Right ventricle myocardium superior (tissue), 1 donor: ENCODE results near the gene SDCBP2. TPM values are rescaled to one million over a fixed set of nuclear protein-coding genes. Genes with fewer than 3 reads are reported as not detected.
"Not testable (repeated sequence)": the region's sequence is repeated elsewhere in the genome, so short reads cannot be mapped to it uniquely, and the experiment has no call there.

ENCODE experiments used
- ATAC-seq: fragments of 200-7000 bp; cut with Tn5 transposase; one replicate; pipeline ENCODE4 v1.9.1; 2020; ENCODE audit warnings: mild to moderate bottlenecking; ENCODE audit not compliant: poor library complexity
- DNase-seq: peaks from one replicate; pipeline ENCODE4 v3.0.0-alpha.2; 2020
- intact Hi-C: fragments of 100-400 bp; cut with DNase I; formaldehyde crosslinking; loops from one replicate; pipeline ENCODE4 v1.11.2; 2022
- total RNA-seq: library from RNA; stranded (reverse); fragmentation: NEBNext Ultra II Directional; extraction: Animal tissue kit (Norgen Biotek cat#: 25700); gene quantifications from one replicate; pipeline ENCODE4 v1.2.1, GENCODE V29; 2021
- donor health status: DM: no; HTN: yes; CAD: no; lungs with severe emphysema.

The SDCBP2 gene
- total RNA-seq, 1 donor from 2014 or later = 2.5 TPM

DNA sequence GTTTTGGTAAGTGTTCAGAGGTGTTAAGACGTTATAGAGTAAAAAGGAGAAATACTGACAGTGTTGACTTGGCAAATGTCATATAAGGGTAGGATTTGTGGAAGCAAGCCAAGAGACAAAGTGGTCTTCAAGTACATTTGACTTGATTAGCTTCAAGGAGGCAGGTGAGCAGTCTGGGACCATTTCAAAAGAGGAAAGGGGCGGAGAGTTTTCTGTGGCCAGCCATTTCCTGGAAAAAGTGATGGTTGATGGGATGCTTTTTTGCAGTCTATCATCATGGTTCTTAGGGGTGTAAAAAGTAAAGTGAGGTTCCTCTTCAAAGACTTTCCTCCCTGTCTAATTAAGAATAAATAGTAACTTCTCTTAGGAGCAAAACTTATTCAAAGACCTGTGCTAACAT lies 35.2 kb upstream of the SDCBP2 start:
- DNase-seq = no peak
- ATAC-seq = no peak
- intact Hi-C loops = no loop called here

DNA sequence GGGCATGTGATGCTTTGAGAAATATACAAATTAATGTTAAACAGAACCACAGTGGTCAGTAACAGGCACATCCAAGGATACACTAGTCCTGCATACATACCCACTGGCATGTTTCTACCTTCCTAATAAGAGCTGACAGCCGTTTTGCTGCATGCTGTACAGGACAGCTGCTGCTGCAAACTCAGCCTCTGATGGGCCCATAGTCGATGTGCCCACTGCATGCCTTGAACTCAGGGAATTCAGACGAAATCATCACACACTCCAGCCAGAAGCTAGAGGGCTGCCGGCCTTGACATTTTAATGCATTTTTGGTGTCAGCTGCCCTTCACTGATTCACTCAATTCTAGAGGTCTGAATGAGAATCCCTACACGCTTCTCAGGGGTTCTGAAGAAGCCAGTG lies 34.6 kb upstream of the SDCBP2 start:
- DNase-seq (no peak), ATAC-seq (no peak)
- intact Hi-C loops = no loop called here

DNA sequence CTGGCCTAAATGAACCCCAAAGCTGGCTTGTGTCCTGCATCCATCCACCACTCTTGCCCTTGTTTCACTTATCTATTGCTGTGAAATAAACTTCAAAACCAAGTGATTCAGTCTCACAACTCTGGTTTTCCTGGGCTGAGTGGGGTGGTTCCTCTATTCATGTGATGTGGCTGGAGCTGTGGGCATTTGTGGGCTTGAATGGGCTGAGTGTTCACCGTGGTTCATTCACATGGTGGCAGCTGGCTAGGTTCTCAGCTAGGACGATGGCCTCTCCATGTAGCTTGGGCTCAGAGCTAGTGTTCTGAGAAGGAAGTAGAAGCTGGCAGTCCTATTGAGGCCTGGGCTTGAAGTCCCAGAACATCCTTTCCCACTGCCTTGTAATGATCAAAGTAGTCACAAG lies 33.5 kb upstream of the SDCBP2 start:
- ATAC-seq (no peak), DNase-seq (no peak)
- intact Hi-C loops = no loop called here

DNA sequence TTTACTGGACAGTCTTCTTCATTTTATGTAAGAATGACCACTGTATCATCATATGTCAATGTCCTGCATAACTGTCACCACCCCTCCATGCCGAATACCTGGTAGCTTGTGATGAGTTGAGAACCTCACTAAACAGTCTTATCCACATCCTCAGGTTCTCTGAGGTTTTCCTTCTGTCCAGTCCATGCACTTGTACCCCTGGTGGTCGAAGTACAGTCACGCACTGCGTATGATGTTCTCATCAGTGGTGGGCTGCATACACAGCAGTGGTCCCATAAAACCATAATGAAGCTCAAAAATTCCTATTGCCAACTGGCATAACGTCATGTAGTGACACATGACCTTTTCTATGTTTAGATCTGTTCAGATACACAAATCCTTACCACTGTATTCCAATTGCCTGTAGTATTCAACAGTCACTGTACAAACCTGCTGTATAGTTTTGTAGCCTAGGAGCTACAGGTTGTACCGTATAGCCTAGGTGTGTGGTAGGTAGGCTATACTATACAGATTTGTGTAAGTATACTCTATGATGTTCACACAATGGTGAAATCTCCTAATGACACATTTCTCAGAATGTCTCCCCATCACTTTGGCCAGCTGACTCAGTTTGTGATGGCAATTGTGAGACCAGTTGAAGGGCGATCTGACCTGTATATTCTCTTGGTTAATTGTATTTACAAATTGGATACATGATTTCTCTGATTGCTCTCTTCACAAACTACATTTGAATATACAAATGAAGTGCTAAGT lies 31.3 kb upstream of the SDCBP2 start:
- no peak for ATAC-seq
- intact Hi-C loops = no loop called here

DNA sequence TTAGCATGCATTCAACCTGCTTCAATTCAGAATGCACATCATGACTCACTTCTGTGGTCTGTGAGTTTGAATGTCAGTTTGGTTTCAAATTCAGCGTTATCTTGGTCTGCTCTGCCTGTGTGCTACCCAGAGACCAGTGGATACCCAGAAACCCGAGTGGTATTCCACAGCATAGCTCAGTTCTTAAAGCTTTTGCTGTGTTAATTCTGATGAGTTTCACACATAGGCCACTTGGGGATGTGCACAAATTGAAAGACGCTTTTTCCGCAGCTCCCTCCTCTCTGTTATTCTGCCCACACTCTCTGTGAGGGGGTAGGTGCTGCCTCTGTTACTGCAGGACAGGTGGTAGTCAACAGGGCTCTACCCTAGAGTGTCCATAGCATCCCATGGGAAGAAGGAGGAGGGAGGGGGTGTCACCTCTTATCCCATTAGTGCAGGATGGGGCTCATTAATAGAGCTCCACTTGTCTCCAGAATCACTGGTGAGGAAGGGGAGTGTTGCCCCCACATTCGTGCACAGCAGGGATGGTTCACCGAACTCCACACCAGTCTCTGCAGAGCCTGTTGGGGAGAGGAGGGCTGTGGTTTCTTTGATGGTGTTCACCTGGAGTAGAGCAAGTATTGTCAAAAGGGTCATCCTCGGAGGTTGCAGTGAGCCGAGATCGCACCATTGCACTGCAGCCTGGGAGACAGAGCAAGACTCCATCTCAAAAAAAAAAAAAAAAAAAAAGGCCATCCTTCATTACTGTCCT lies 29.2 kb upstream of the SDCBP2 start:
- intact Hi-C loops = no loop called here
- DNase-seq (no peak), ATAC-seq (no peak)

More for the DNA sequence above, 31.3 kb upstream of the SDCBP2 start:
- DNase-seq = no peak

DNA sequence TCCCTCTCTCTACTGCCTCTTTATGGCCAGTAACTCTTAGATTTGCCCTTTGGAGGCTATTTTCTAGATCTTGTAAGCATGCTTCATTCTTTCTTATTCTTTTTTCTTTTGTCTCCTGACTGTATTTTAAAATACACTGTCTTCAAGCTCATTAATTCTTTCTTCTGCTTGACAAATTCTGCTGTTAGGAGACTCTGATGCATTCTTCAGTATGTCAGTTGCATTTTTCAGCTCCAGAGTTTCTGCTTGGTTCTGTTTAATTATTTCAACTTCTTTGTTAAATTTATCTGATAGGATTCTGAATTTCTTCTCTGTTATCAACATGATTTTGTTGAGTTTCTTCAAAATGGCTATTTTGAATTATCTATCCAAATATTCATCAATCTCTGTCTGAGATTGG lies 25.0 kb upstream of the SDCBP2 start:
- ATAC-seq (no peak), DNase-seq (no peak)
- intact Hi-C loops = no loop called here

DNA sequence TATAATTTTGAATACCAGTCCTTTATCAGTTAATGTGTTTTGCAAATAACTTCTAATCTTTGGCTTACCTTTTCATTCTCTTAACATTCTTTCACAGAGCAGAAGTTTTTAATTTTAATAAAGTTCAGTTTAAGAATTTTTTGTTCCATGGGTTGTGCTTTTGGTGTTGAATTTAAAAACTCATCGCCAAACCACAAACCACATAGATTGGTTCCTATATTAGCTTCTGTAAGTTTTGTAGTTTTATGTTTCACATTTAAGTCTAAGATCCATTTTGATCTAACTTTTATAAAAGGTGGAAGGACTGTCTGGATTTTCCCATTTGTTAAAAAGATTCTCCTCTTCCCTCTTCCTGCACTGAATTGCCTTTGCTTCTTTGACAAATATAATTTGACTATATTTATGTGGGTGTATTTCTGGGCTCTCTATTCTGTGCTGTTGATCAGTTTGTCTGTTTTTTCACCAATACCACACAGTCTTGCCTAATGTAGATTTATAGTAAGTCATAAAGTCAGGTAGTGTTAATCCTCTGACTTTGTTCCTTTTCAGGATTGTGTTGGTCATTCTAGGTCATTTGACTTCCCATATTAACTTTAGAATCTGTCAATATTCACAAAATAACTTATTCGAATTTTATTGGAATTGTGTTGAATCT lies 17.5 kb upstream of the SDCBP2 start:
- DNase-seq = no peak
- ATAC-seq = no peak
- intact Hi-C loops = no loop called here

DNA sequence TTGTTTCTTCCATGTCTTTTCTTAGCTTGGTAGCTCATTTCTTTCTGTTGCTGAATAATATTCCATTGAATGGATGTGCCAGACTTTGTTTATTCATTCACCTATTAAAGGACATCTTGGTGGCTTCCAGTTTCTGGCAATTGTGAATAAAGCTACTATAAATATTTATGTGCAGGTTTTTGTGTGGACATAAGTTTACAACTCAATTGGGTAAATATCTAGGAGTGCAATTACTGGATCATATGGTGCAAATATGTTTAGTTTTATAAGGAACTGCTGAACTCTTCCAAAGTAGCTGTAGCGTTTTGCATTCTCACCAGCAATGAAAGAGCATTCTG lies 16.8 kb upstream of the SDCBP2 start:
- ATAC-seq (no peak), DNase-seq (no peak)
- intact Hi-C loops = no loop called here

DNA sequence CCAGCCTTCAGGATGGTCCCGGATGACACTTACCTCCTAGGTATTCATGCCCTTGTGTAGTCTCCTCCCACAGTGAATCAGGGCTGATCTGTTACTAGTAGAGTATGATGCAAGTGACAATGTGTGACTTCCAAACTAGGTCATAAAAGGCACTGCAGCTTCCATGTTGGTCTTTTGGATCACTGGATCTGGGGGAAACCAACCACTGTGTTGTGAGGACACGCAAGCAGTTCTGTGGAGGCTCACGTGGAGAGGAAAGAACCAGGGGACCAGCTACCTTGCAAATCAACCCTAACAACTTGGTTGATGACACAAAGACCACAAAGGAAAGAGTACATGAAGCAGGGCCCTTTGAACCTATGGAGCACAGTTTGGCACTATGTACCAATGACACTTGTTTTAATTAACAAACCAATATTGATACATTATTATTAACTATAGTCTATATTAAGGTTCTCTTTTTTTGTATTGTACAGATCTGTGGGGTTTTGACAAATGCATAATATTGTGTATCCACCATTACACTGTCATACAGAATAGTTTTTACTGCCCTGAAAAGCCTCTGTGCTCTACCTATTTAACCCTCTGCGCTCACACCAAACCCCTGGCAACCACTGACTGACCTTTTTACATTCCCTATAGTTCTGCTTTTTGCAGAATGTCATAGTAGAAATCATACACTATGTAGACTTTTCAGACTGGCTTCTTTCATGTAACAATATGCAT lies 16.3 kb upstream of the SDCBP2 start:
- intact Hi-C loops = no loop called here
- no peak for DNase-seq

DNA sequence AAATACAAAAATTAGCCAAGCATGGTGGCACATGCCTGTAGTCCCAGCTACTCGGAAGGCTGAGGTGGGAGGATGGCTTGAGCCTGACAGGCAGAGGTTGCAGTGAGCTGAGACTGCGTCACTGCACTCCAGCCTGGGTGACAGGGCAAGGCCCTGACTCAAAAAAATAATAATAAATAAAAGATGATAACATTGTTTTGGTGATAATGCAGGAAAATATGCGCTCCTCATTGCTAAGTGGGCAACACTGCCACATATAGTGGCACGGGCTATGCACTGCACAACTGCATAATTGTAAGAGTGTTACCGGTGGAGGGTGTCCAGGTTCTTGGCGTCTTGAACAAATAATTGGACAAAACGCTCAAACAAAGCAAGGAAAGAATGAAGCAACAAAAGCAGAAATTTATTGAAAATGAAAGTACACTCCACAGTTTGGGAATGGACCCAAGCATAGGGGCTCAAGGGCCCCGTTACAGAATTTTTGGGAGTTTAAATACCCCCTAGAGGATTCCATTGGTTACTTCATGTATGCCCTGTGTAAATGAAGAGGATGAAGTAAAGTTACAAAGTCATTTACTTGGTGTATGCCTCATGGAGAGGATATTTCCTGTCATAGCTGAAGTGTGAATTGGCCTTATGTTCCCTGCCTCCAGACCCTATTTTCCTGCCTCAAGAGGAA lies 14.6 kb upstream of the SDCBP2 start:
- intact Hi-C loops, ATAC-seq, DNase-seq: not testable (repeated sequence)

More for the DNA sequence above, 16.3 kb upstream of the SDCBP2 start:
- no peak for ATAC-seq

DNA sequence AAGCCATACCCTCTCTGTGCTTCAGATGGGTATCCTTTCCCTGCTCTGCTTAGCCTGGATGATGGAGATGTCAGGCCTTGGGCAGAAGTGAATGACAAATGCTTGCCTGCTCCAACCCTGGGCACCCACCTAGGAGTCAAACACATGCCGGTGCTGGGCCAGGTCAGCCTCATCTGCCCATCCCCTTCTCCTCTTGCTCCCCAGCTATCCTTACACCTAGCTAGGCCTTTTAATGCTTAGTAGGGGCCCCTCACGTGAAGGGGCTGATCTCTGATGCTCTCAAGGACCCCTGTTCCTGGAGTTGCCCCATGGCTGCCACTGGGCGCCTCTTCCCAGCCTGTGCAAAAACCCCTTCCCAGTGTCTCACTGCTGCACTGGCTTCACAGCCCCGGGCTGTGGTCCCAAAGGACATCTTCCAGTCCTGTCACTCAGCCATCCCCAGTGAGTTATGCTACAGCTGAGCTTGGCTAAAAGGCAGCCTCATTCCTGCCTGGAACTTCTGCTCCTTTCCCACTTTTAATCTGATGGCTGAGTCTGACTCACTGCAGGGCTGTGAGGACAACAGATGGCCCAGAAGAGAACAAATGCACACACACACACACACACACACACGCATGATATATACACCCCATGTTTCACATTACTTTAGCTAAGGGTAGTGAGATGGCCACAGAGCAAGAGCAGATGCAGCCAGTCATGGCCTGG lies 12.8 kb upstream of the SDCBP2 start:
- DNase-seq (no peak), ATAC-seq (no peak)
- intact Hi-C loops = no loop called here

DNA sequence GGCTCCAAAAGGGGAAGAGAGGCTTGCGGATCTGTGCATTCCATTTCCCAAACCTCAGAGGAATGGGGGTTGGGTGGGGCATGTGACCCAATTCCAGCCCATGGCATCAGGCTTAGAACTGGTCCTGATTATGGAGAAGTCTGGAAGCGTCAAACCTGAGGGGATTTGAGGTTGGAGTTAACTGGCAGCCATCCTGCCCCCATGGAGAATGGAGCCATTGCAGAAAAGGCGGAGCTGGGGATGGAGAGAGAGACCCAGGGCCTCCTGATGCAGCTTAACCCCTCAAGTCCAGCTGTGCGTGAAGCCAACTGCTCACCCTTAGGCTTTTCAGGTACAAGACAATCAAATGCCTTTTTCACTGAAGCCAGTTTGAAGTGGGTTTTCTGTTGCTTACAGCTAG lies 9.9 kb upstream of the SDCBP2 start:
- DNase-seq = no peak
- ATAC-seq = no peak
- intact Hi-C loops = no loop called here

DNA sequence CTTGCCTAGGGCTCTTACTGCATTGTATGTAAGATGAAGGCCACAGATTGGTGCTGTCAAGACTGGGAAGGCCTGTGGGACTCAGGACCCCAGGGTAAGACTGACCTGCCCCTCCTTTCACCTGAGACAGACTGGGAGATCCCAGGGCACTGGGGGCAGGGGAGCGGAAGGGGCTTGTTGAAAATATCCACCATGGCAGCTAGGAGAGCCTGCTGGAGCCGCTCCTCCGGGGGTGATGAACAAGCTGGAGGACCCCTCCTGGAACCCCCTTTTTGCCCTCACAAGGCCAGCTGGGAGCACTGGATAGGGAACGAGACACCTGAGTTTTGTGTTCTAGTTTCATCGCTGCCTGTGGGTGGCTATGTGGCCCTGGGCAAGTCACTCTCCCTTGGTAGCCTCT lies 9.2 kb upstream of the SDCBP2 start:
- DNase-seq = no peak
- intact Hi-C loops = no loop called here
- no peak for ATAC-seq

DNA sequence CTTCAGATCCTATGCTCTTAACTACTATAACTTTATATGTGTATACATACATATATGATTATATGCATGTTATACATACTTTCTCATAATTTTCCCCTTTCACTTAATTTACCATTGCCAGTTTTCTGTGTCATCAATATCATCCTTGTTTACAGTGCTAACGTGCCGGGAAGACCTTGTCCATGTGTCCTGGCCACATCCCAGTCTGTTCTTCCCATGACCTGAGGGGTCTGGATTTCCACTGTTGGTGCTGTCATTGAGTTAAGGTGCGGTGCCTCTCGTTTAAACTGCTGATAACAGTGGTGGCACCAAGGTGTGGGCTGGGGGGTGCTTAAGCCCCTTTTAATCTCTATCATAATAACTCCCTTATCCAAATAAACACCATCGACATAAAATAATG lies 8.5 kb upstream of the SDCBP2 start:
- intact Hi-C loops = no loop called here
- DNase-seq (no peak), ATAC-seq (no peak)

DNA sequence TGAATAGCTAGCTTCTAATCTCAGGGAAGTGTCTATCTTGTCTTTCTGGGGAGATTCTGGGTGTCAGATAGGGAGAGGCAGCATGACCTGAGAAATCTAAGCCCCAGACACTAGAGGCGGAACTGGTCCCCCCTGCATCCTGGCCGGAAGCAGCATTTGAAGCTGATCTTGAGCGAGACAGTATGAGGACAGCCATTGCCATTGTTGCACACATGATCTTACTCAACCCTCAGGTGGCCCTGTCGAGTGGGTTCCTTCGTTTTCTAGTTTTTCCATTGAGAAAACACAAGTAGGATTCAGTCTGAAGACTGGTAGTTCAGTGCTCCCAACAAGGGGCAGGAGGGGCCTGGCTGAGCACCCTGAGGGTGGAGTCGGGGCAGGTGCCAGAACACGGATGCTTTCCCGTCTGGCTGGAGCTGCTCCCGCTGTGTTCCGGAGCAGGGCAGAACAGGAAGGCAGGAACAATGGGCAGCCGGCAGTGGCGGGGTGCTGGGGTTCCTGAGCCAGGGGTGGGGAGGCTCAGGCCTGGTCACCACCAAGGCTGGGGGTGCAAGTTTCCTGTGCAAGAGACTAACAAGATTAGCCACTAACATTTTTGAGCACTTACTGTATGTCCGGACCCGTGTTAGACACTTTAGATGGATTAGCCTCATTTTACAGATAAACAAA lies 7.9 kb upstream of the SDCBP2 start:
- intact Hi-C loops = no loop called here
- ATAC-seq (peak; percentile 89), DNase-seq (peak; percentile 88)

DNA sequence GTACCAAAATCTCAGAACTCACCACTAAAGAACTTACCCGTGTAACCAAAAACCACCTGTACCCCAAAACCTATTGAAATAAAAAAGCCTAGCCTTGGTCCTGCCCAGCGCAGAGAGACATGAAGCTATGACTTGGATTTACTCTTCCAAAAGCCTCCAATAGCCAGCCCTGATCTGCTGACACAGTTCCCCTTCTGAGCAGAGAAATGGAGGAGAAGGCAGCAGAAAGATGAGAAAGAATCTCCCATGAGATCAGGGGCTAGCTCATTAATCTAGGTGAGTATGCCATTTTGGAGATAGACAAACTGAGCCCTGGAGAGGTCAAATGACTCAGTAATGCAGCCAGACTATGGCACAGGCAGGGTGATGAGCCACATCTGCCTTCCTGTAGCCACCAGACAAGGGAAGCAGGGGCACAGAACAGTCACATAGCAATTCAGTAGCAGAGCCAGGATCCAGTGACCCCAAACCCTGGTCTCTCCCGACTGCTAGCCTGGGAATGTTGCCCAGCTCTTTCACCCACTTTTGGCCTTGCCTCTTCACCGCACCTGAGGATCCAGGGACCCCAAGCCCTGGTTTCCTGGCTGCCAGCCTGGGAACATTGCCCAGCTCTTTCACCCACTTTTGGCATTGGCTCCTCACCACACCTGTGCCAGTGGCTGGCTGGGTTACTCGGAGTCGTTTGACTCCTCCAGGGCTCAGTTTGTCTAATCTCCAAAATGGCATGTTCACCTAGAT lies 7.2 kb upstream of the SDCBP2 start:
- intact Hi-C loops = no loop called here
- no peak for ATAC-seq
- DNase-seq = no peak

DNA sequence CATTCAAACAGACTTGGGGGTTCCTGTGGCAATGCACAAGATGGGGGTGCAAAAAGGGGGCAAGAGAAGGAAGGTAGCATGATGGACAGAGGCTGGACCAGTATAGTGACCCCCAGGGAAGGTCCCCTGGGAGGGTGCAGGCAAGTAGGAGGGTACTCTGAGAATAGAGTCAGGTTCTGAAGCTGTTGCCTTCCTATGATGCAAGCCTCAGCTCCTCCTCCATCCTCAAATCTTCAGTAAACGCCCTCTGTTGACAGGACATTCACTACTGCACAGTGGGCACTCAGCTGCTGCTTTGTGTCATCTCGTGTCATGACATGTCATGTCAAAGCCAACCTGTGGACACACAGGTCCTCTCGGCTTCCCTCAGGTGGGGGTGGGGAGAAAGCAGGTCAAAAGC lies 5.8 kb upstream of the SDCBP2 start:
- ATAC-seq = no peak
- intact Hi-C loops = no loop called here
- no peak for DNase-seq
